Measurements from ENCODE around the gene TMEM120B.

DNA sequence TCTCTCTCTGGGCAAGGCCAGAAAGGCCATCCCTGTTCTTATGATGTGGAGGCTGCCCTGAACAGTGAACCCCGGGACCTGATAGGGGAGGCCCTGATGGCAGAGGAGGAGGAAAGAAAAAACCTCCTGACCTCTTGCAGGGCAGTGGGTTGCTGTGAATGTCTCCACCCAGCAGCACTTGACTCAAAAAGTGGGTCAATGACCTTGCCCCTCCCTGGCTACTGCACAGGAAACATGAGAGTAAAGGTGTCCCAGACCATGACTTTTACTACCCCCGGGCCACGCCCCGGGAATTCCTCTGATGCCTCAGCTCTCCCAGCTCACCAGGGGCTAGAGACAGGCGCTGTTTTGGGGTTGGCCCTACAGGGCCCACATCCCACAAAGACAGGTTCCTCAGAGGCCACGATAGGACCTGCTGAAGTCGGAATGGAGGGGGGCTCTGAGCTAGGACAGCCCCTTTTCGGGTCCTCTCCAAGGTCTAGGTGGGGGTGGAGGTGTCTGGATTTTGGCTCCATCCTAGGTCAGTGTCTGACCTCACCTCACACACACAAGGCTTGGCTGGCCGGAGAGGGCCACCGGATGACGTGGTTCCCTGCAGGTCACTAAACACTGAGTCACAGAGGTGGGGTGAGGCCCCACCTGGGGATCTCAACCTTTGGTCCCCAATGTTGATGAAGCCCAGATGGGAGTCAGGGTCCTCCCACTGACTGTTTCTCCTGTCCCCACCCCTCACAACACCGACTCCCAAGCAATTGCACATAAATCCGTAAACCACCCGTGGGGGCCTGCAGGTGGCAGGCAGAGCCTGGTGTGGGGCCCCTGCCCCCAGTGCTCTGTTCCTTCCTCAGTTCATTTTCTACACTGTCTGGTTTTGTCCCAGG, 79.4 kb downstream of the TMEM120B start:
- TF ChIP-seq, protein P1, sequence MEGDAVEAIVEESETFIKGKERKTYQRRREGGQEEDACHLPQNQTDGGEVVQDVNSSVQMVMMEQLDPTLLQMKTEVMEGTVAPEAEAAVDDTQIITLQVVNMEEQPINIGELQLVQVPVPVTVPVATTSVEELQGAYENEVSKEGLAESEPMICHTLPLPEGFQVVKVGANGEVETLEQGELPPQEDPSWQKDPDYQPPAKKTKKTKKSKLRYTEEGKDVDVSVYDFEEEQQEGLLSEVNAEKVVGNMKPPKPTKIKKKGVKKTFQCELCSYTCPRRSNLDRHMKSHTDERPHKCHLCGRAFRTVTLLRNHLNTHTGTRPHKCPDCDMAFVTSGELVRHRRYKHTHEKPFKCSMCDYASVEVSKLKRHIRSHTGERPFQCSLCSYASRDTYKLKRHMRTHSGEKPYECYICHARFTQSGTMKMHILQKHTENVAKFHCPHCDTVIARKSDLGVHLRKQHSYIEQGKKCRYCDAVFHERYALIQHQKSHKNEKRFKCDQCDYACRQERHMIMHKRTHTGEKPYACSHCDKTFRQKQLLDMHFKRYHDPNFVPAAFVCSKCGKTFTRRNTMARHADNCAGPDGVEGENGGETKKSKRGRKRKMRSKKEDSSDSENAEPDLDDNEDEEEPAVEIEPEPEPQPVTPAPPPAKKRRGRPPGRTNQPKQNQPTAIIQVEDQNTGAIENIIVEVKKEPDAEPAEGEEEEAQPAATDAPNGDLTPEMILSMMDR (tag by site-specific recombination; IDR thresholded peaks at IDR 0.05), result no peak
- TF ChIP-seq FEZF1 (tag by site-specific recombination; IDR thresholded peaks at IDR 0.05) (no peak), SCRT1 (tag by site-specific recombination; IDR thresholded peaks at IDR 0.05; ENCODE audit: borderline replicate concordance) (no peak), TCF7L2 (IDR thresholded peaks at IDR 0.05; ENCODE audit: borderline replicate concordance, low read depth, low read length) (no peak), ZNF626 (tag by site-specific recombination; IDR thresholded peaks at IDR 0.05) (no peak), ZNF121 (tag by site-specific recombination; IDR thresholded peaks at IDR 0.05) (no peak), MYNN (tag by site-specific recombination; IDR thresholded peaks at IDR 0.05; ENCODE audit: borderline replicate concordance) (no peak), ZNF747 (tag by site-specific recombination; IDR thresholded peaks at IDR 0.05) (no peak)
- TF ChIP-seq, protein P2, sequence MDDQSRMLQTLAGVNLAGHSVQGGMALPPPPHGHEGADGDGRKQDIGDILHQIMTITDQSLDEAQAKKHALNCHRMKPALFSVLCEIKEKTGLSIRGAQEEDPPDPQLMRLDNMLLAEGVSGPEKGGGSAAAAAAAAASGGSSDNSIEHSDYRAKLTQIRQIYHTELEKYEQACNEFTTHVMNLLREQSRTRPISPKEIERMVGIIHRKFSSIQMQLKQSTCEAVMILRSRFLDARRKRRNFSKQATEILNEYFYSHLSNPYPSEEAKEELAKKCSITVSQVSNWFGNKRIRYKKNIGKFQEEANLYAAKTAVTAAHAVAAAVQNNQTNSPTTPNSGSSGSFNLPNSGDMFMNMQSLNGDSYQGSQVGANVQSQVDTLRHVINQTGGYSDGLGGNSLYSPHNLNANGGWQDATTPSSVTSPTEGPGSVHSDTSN (CRISPR knock-in tag; IDR thresholded peaks at IDR 0.05), result no peak

Measured in HEK293 (cell line).